PFSK-1 (cell line): ENCODE results near the gene OXNAD1.

ENCODE experiments used
- FOXP2 ChIP-seq: optimal IDR thresholded peaks from 2 replicates; pipeline ENCODE3; 2011; ENCODE audit warnings: borderline replicate concordance, control low read depth, inconsistent platforms; ENCODE audit not compliant: insufficient read depth; ENCODE audit errors: extremely low read length, extremely low read depth
- POLR2AphosphoS5 ChIP-seq: IDR thresholded peaks from 2 replicates; pipeline ENCODE4 v1.6.1; 2012; ENCODE audit warnings: low read depth, mild to moderate bottlenecking, control low read depth, low read length, moderate library complexity
- REST ChIP-seq, 2 experiments: IDR thresholded peaks; 2 replicates each; pipeline versions ENCODE4 v1.6.1 to v1.8.0; 2011 to 2012; ENCODE audit warnings: low read depth in 2 of 2, low read length in 2 of 2, control low read depth in 1 of 2, inconsistent platforms in 1 of 2, mild to moderate bottlenecking in 1 of 2, moderate library complexity in 1 of 2; ENCODE audit not compliant: insufficient read depth in 1 of 2
- SIN3A ChIP-seq: IDR thresholded peaks from 2 replicates; pipeline ENCODE4 v1.6.1; 2012; ENCODE audit warnings: mild to moderate bottlenecking, low read length, moderate library complexity, borderline replicate concordance; ENCODE audit not compliant: insufficient read depth
- TAF1 ChIP-seq: IDR thresholded peaks from 2 replicates; pipeline ENCODE4 v1.6.1; 2012; ENCODE audit warnings: low read length, control low read depth, borderline replicate concordance; ENCODE audit not compliant: insufficient read depth

The OXNAD1 gene

GRCh38 chr3:16236030-16236639, 28.9 kb upstream of the OXNAD1 start:
- TF ChIP-seq FOXP2 = no peak
- no peak for TF ChIP-seq POLR2AphosphoS5
- TF ChIP-seq REST (IDR thresholded peaks at IDR 0.05; ENCODE audit: insufficient read depth in 1 of 2, low read depth in 2 of 2, low read length in 2 of 2) = no peak
- no peak for TF ChIP-seq SIN3A
- no peak for TF ChIP-seq TAF1

GRCh38 chr3:16236856-16237393, 28.1 kb upstream of the OXNAD1 start:
- TF ChIP-seq REST (IDR thresholded peaks at IDR 0.05; ENCODE audit: insufficient read depth in 1 of 2, low read depth in 2 of 2, low read length in 2 of 2) (no peak), SIN3A (no peak), FOXP2 (no peak), TAF1 (no peak), POLR2AphosphoS5 (no peak)

- no peak for TF ChIP-seq POLR2AphosphoS5
- TF ChIP-seq REST (IDR thresholded peaks at IDR 0.05; ENCODE audit: insufficient read depth in 1 of 2, low read depth in 2 of 2, low read length in 2 of 2) = no peak
- no peak for TF ChIP-seq FOXP2
- TF ChIP-seq SIN3A = no peak
- no peak for TF ChIP-seq TAF1
Measured at GRCh38 chr3:16239086-16239770, 25.8 kb upstream of the OXNAD1 start.

GRCh38 chr3:16239780-16240179, 25.2 kb upstream of the OXNAD1 start:
- no peak for TF ChIP-seq FOXP2
- TF ChIP-seq SIN3A = no peak
- no peak for TF ChIP-seq REST (IDR thresholded peaks at IDR 0.05; ENCODE audit: insufficient read depth in 1 of 2, low read depth in 2 of 2, low read length in 2 of 2)
- TF ChIP-seq TAF1 = no peak
- TF ChIP-seq POLR2AphosphoS5 = no peak
